GM12874 (cell line): Measurements from ENCODE around the gene RGS8.

Source experiments
- TF ChIP-seq, protein P1 (sequence below): IDR thresholded peaks from 2 replicates; pipeline ENCODE4 v1.5.1; 2011; ENCODE audit warnings: low read depth, mild to moderate bottlenecking, control low read depth, low read length, moderate library complexity; ENCODE audit not compliant: insufficient read depth

Gene RGS8

DNA sequence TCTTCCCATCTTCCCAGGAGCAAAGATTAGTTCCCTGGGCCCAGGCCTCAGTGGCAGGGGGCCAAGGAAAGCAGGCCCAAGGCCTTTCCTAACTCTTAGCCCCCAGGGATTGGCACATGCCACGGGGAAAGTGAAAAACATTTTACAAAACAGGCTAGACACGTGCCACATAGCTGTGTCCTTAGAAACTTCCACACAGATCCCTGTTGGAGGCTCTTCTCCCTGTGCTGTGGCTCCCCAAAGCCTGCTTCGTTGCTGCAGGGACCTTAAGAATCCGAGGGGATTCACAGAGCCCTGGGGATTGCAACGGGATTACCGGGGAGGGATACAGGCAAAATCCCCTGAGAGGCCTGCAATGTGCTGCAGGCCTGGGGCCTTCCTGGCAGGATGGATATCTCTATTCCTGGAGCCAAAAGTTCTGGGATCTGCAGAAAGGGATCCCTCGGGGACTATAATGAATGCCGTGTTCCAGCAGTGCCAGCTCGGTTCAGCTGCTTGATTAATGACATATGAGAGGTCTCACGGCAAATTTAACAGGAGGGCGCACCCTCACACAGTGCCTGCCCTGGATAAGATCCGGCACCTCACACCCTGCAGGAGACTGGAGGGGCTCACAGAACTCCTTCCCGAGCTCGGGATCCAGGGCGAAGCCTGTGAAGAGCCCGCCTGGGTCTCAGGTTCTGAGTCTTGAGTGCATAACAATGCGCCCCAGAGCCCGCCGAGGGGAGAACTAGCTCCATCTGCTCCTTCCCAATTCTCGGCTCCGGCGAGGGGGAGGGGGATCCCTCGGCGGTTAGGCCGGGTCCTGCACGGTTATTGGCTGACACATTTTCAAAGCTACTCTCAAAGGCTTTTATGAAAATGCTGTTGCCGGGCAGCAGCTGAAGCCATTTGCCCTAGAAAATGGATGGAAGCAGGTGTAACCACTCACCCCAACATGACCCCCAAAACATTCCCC lies 15.3 kb upstream of the RGS8 start:
- TF ChIP-seq, protein P1, sequence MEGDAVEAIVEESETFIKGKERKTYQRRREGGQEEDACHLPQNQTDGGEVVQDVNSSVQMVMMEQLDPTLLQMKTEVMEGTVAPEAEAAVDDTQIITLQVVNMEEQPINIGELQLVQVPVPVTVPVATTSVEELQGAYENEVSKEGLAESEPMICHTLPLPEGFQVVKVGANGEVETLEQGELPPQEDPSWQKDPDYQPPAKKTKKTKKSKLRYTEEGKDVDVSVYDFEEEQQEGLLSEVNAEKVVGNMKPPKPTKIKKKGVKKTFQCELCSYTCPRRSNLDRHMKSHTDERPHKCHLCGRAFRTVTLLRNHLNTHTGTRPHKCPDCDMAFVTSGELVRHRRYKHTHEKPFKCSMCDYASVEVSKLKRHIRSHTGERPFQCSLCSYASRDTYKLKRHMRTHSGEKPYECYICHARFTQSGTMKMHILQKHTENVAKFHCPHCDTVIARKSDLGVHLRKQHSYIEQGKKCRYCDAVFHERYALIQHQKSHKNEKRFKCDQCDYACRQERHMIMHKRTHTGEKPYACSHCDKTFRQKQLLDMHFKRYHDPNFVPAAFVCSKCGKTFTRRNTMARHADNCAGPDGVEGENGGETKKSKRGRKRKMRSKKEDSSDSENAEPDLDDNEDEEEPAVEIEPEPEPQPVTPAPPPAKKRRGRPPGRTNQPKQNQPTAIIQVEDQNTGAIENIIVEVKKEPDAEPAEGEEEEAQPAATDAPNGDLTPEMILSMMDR, result no peak

DNA sequence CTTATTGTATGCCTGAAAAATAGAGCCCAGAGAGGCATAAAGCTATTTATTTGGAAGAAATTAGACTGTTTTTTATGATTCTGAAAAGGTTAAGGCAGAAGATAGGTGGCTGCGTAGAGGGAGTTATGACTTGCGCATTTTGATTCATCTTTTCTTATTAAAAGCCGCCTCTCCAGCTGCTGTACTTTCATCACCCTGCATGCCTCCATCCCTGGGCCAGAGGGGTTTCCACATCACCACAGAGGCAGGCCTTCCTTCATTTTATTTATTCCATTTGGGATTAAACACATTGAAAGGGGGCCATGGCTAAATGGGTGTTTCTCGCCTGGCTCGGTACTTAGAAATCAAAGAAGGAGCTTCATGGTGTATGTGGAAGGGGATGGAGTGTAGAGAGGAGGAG lies 14.6 kb upstream of the RGS8 start:
- TF ChIP-seq, protein P1, result no peak

DNA sequence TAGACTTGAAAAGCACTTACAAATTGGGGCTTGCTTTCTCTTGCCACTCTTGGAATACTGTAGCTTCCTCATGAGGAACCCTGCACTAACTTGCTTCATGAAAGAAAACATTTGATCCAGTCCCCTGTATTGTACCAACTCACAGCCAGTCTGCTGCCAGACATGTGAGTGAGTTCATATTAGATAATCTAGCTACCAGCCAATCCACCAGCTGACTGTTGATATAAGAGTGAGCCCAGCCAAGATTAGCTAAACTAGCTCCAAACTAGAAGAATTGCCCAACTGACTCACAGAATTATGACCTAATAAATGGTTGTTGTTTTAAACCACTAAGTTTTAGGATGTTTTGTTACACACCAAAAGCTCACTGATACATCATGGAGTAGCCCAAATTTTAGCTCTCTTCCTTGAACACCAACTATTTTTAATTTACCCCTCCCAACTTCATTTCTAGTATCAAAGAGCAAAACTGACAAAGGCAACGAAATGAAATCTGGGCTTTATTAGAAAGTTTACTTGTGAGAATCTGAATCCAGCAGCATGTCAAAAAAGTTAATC lies 6.6 kb upstream of the RGS8 start:
- TF ChIP-seq, protein P1, result no peak

DNA sequence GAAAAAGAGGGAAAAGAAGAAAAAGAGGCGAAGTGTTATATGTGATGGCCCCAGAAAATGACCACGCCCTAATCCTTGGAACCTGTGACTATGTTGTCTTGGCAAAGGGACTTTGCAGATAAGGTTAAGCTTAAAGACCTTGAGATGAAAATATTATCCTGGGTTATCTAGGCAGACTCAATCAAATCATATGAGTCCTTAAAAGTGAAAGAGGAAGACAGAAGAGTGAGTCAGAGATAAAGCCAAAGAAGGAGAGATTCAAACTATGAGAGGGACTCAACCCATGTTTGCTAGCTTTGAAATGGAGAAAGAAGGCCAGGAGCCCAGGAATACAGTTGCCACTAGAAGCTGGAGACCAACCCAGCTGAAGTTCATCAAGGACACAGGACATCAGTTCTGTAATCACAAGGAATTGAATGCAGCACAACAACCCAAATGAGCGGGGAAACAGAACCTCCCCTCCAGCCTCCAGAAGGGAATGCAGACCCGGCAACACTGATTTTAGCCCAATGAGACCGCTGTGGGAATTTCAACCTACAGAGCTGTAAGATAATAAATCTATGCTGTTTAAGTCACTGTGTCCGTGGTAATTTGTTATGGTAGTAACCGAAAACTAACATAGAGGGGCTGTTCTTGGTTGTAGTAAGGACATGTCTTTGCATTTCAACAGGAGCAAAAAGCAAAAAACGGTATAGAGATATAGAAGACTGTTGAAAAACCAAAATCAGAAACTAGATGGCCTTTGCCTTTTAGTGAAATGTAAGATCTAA lies 4.2 kb upstream of the RGS8 start:
- TF ChIP-seq, protein P1, result no peak

DNA sequence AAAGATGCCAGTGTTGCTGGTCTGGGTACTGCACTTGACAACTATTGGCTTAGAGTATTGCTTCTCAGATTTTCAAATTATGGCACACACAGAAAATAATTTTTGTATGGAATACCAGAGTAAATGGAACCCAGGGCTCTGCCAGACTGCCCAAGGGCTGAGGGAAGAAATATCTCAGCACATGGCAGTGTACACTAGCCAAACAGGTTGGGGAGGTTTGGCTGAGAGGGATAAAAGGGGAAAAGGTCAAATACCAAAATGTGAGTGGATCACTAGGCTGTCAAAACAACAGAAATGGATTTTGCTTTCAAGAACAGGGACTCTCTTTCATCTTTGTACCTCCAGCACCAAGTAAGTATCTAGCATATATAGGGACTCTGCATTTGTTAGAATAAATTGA lies 3.0 kb upstream of the RGS8 start:
- TF ChIP-seq, protein P1, result no peak

DNA sequence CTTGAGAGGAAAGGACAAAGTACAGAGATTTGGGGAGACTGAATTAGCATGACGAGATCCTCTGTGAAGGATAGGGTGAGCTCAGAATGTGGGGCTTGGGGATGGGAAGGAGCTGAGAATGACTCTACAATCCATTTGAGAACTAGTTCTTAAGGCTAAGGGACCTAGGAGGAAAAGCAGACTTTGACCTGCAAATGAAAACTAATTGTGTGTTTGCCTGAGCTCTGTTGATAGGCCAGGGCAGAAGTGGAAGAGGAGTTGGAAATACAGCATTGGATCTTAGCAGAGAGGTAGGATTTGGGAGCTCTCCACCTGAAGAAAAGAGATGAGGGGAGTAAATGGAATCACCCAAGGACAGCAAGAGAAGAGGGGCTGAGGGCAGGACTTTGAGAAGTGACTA lies 2.1 kb upstream of the RGS8 start:
- TF ChIP-seq, protein P1, result no peak

DNA sequence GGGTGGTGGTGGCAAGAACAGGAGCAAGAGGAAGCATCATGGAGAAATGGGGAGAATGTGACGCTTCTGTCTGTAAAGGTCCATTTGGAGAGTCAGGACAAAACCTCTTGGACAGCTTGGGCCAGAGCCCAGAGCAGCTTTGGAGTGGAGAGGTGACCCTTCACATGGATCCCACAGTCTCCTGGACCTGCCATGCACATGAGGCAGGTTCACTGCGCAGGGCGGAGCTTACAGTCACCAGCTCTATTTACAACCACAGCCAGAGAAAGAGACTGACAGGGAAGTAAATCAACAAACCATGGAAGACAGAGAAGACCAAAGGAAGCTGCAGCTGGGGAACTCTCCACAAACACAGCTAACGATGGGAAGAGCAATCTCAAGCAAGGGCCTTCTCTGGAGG lies 828 bp upstream of the RGS8 start:
- TF ChIP-seq, protein P1, result no peak
